ENCODE results near the gene TBCK. TPM values are rescaled to one million over a fixed set of nuclear protein-coding genes. Genes with fewer than 3 reads are reported as not detected.

The TBCK gene
- total RNA-seq, 1 experiment from 2014 or later, result 28.6 TPM

- TF ChIP-seq, protein P1, sequence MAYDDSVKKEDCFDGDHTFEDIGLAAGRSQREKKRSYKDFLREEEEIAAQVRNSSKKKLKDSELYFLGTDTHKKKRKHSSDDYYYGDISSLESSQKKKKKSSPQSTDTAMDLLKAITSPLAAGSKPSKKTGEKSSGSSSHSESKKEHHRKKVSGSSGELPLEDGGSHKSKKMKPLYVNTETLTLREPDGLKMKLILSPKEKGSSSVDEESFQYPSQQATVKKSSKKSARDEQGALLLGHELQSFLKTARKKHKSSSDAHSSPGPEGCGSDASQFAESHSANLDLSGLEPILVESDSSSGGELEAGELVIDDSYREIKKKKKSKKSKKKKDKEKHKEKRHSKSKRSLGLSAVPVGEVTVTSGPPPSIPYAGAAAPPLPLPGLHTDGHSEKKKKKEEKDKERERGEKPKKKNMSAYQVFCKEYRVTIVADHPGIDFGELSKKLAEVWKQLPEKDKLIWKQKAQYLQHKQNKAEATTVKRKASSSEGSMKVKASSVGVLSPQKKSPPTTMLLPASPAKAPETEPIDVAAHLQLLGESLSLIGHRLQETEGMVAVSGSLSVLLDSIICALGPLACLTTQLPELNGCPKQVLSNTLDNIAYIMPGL (CRISPR knock-in tag; IDR thresholded peaks at IDR 0.05), result no peak
These were observed 114.6 kb downstream of the TBCK start (continued) for GRCh38 chr4:106201373-106201772.

DNA sequence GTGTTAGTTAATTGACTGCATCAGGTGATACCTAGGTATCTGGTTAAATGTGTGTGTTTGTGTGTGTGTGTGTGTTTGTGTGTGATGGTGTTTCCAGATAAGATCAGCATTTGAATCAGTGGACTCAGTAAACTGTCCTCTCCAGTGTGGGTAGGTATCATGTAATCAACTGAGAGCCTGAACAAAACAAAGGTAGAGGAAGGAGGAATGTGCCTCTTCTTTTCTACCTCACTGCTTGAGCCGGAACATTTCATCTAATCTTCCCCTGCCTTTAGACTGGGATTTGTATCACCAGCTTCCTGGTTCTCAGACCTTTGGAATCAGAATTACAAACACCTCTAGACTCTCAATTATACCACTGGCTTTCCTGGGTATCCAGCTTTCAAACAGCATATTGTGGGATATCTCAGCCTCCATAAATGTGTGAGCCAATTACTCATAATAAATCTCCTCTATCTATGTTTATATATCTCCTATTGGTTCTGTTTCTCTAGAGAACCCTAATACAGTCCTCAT, 120.5 kb downstream of the TBCK start:
- DNase-seq (ENCODE audit: low spot score) (no peak), ATAC-seq (peak; percentile 76)
- CTCF ChIA-PET, result no interaction called here
- POLR2A ChIA-PET, result no interaction called here
- peaks cover 9% of the 10 kb centered on the region for H3K4me1 Mint-ChIP-seq
- H3K9me3 Mint-ChIP-seq, result peaks cover 3% of the 10 kb centered on the region; the same call in 1 of the 2 replicates
- peaks cover 3% of the 10 kb centered on the region; the same call in 1 of the 2 replicates for H3K36me3 Mint-ChIP-seq
- peak overlapping the region; percentile 54; the same call in 1 of the 2 replicates for H3K27ac Mint-ChIP-seq
- TF ChIP-seq, protein P2, sequence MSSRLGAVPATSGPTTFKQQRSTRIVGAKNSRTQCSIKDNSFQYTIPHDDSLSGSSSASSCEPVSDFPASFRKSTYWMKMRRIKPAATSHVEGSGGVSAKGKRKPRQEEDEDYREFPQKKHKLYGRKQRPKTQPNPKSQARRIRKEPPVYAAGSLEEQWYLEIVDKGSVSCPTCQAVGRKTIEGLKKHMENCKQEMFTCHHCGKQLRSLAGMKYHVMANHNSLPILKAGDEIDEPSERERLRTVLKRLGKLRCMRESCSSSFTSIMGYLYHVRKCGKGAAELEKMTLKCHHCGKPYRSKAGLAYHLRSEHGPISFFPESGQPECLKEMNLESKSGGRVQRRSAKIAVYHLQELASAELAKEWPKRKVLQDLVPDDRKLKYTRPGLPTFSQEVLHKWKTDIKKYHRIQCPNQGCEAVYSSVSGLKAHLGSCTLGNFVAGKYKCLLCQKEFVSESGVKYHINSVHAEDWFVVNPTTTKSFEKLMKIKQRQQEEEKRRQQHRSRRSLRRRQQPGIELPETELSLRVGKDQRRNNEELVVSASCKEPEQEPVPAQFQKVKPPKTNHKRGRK (CRISPR knock-in tag; IDR thresholded peaks at IDR 0.05; ENCODE audit: borderline replicate concordance), result no peak
- TF ChIP-seq ETV6 (CRISPR knock-in tag; IDR thresholded peaks at IDR 0.05), result no peak
- no peak for TF ChIP-seq ZBTB21 (CRISPR knock-in tag; IDR thresholded peaks at IDR 0.05; ENCODE audit: borderline replicate concordance)
- TF ChIP-seq ZNF317 (CRISPR knock-in tag; IDR thresholded peaks at IDR 0.05; ENCODE audit: borderline replicate concordance, low read depth), result no peak
- no peak for TF ChIP-seq FOXJ3 (CRISPR knock-in tag; IDR thresholded peaks at IDR 0.05; ENCODE audit: borderline replicate concordance)
- TF ChIP-seq RELA (CRISPR knock-in tag; IDR thresholded peaks at IDR 0.05; ENCODE audit: borderline replicate concordance), result no peak
- TF ChIP-seq, protein P3, sequence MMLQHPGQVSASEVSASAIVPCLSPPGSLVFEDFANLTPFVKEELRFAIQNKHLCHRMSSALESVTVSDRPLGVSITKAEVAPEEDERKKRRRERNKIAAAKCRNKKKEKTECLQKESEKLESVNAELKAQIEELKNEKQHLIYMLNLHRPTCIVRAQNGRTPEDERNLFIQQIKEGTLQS (CRISPR knock-in tag; conservative IDR thresholded peaks at IDR 0.05), result no peak
- no peak for TF ChIP-seq EMX1 (CRISPR knock-in tag; IDR thresholded peaks at IDR 0.05)
- TF ChIP-seq FOXK1 (CRISPR knock-in tag; IDR thresholded peaks at IDR 0.05), result no peak
- no peak for TF ChIP-seq E2F4 (CRISPR knock-in tag; IDR thresholded peaks at IDR 0.05; ENCODE audit: borderline replicate concordance, low read depth)
- no peak for TF ChIP-seq NR2C2 (CRISPR knock-in tag; IDR thresholded peaks at IDR 0.05)
- no peak for TF ChIP-seq ZNF121 (CRISPR knock-in tag; IDR thresholded peaks at IDR 0.05)
- TF ChIP-seq, protein P4, sequence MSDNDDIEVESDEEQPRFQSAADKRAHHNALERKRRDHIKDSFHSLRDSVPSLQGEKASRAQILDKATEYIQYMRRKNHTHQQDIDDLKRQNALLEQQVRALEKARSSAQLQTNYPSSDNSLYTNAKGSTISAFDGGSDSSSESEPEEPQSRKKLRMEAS (CRISPR knock-in tag; IDR thresholded peaks at IDR 0.05), result no peak
- no peak for TF ChIP-seq CBFB (CRISPR knock-in tag; IDR thresholded peaks at IDR 0.05; ENCODE audit: low read depth)
- TF ChIP-seq NR1H2 (CRISPR knock-in tag; IDR thresholded peaks at IDR 0.05), result no peak
- TF ChIP-seq, protein P5, sequence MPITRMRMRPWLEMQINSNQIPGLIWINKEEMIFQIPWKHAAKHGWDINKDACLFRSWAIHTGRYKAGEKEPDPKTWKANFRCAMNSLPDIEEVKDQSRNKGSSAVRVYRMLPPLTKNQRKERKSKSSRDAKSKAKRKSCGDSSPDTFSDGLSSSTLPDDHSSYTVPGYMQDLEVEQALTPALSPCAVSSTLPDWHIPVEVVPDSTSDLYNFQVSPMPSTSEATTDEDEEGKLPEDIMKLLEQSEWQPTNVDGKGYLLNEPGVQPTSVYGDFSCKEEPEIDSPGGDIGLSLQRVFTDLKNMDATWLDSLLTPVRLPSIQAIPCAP (CRISPR knock-in tag; IDR thresholded peaks at IDR 0.05), result no peak
- no peak for TF ChIP-seq ATF2 (CRISPR knock-in tag; IDR thresholded peaks at IDR 0.05; ENCODE audit: borderline replicate concordance, low read depth)
- no peak overlapping the region for H3K4me3 Mint-ChIP-seq
- no peaks in the 10 kb centered on the region for H3K27me3 Mint-ChIP-seq (ENCODE audit: low read depth)

Measured in WTC11 (cell line).